Measurements from ENCODE around the gene CDC42EP2.

- TF ChIP-seq CTCF (IDR thresholded peaks at IDR 0.05), result no peak
- TF ChIP-seq POLR2A (IDR thresholded peaks at IDR 0.05), result no peak
- no peak for TF ChIP-seq POLR2AphosphoS5 (IDR thresholded peaks at IDR 0.05)
- TF ChIP-seq EP300 (IDR thresholded peaks at IDR 0.05), result no peak
Observed at GRCh38 chr11:65307298-65308229, 7.1 kb upstream of the CDC42EP2 start.
